Ovary (tissue), 3 donors: ENCODE results near the gene ORC3.

ENCODE experiments used
- EP300 ChIP-seq: sonication (generic); formaldehyde crosslinking; IDR thresholded peaks from one replicate; pipeline ENCODE4 v1.6.1; 2017; ENCODE audit warnings: antibody characterized with exemption
- POLR2A ChIP-seq: fragments of 450-650 bp; IDR thresholded peaks from one replicate; pipeline ENCODE4 v1.6.1; 2017; ENCODE audit warnings: antibody characterized with exemption, mild to moderate bottlenecking, moderate library complexity
- TF ChIP-seq, protein P1 (sequence below), 3 donors: fragments of 450-650 bp in 2 of 3; fragments of 200-600 bp in 1 of 3; IDR thresholded peaks; one replicate each; pipeline versions ENCODE4 v1.5.1 to v1.8.0; 2016 to 2022; ENCODE audit warnings: antibody characterized with exemption in 3 of 3, mild to moderate bottlenecking in 1 of 3
- donor health status: DM: no; HTN: no; CAD: no.

GRCh38 chr6:87637106-87637505, 47.2 kb downstream of the ORC3 start:
- TF ChIP-seq, protein P1, sequence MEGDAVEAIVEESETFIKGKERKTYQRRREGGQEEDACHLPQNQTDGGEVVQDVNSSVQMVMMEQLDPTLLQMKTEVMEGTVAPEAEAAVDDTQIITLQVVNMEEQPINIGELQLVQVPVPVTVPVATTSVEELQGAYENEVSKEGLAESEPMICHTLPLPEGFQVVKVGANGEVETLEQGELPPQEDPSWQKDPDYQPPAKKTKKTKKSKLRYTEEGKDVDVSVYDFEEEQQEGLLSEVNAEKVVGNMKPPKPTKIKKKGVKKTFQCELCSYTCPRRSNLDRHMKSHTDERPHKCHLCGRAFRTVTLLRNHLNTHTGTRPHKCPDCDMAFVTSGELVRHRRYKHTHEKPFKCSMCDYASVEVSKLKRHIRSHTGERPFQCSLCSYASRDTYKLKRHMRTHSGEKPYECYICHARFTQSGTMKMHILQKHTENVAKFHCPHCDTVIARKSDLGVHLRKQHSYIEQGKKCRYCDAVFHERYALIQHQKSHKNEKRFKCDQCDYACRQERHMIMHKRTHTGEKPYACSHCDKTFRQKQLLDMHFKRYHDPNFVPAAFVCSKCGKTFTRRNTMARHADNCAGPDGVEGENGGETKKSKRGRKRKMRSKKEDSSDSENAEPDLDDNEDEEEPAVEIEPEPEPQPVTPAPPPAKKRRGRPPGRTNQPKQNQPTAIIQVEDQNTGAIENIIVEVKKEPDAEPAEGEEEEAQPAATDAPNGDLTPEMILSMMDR (IDR thresholded peaks at IDR 0.05) = no peak
- TF ChIP-seq POLR2A (no peak), EP300 (no peak)
